IMR-90 (cell line): ENCODE data around the gene CRYBB1. TPM values are rescaled to one million over a fixed set of nuclear protein-coding genes. Genes with fewer than 3 reads are reported as not detected.
A peak's percentile ranks its signal among the peaks of the same experiment; 100 is the strongest.

Experiments
- ATAC-seq: fragments of 200-7000 bp; cut with Tn5 transposase; 2 replicates; pipeline ENCODE4 v1.9.1; 2020; ENCODE audit warnings: low read depth, mild to moderate bottlenecking, moderate library complexity
- BruUV-seq: library from RNA; stranded (reverse); fragments of 400-500 nt; replicated peaks from 2 replicates; lab custom pipeline; 2021; lab: Mats Ljungman, UMichigan
- CTCF ChIA-PET: fragments of 300-600 bp; formaldehyde crosslinking; extraction: SDS; loops from one replicate; lab custom pipeline; 2021; ENCODE audit warnings: antibody characterized with exemption; lab: Yijun Ruan, JAX
- POLR2A ChIA-PET: fragments of 300-600 bp; sonication (Branson Sonifier 250); formaldehyde crosslinking; loops from one replicate; lab custom pipeline; 2022; ENCODE audit warnings: antibody characterized with exemption; ENCODE audit not compliant: unreplicated experiment; lab: Charles Lee
- DNase-seq: peaks from one replicate; pipeline ENCODE4 v3.0.0; 2013
- H2AFZ ChIP-seq: replicated peaks from 2 replicates; pipeline ENCODE3; 2013; ENCODE audit warnings: low read length, mild to moderate bottlenecking; ENCODE audit not compliant: poor library complexity
- H2AK5ac ChIP-seq: 2 replicates; pipeline ENCODE4 v1.6.1; 2013; ENCODE audit warnings: low read depth, low read length, inconsistent platforms
- H2AK9ac ChIP-seq: replicated peaks from 2 replicates; pipeline ENCODE3; 2013; ENCODE audit warnings: mild to moderate bottlenecking, low read depth, low read length, moderate library complexity; ENCODE audit not compliant: poor library complexity
- H2BK120ac ChIP-seq: 2 replicates; pipeline ENCODE4 v1.6.1; 2013; ENCODE audit warnings: low read depth, low read length, inconsistent platforms
- H2BK15ac ChIP-seq: 3 replicates; pipeline ENCODE4 v1.6.1; 2013; ENCODE audit warnings: low read depth, low read length, inconsistent platforms
- H2BK20ac ChIP-seq: 2 replicates; pipeline ENCODE4 v1.6.1; 2013; ENCODE audit warnings: low read depth, mild to moderate bottlenecking, inconsistent platforms, low read length, moderate library complexity
- H2BK5ac ChIP-seq: 2 replicates; pipeline ENCODE4 v1.6.1; 2013; ENCODE audit warnings: mild to moderate bottlenecking, low read depth, low read length, inconsistent platforms; ENCODE audit not compliant: poor library complexity, severe bottlenecking
- H3K14ac ChIP-seq: replicated peaks from 2 replicates; pipeline ENCODE4 v1.6.1; 2013; ENCODE audit warnings: low read depth, low read length, inconsistent platforms
- H3K18ac ChIP-seq: 2 replicates; pipeline ENCODE4 v1.6.1; 2013; ENCODE audit warnings: low read depth, low read length, control low read depth
- H3K23ac ChIP-seq: 2 replicates; pipeline ENCODE4 v1.6.1; 2013; ENCODE audit warnings: low read depth, low read length, inconsistent platforms
- H3K27ac ChIP-seq: 2 replicates; pipeline ENCODE4 v1.5.1; 2013; ENCODE audit warnings: mild to moderate bottlenecking, control low read depth, low read length; ENCODE audit not compliant: insufficient read depth
- H3K27me3 ChIP-seq: 2 replicates; pipeline ENCODE4 v1.6.1; 2013; ENCODE audit warnings: low read length; ENCODE audit not compliant: control insufficient read depth, insufficient read depth
- H3K36me3 ChIP-seq: 2 replicates; pipeline ENCODE4 v1.6.1; 2013; ENCODE audit warnings: low read length, mixed read lengths; ENCODE audit not compliant: control insufficient read depth, insufficient read depth
- H3K4ac ChIP-seq: 2 replicates; pipeline ENCODE4 v1.6.1; 2013; ENCODE audit warnings: low read depth, low read length, inconsistent platforms
- H3K4me1 ChIP-seq: 2 replicates; pipeline ENCODE4 v1.6.1; 2013; ENCODE audit warnings: low read length, mixed read lengths; ENCODE audit not compliant: control insufficient read depth, insufficient read depth
- H3K4me2 ChIP-seq: 2 replicates; pipeline ENCODE4 v1.6.1; 2013; ENCODE audit warnings: low read depth, mild to moderate bottlenecking, control low read depth, low read length, moderate library complexity
- H3K4me3 ChIP-seq: 2 replicates; pipeline ENCODE4 v1.5.1; 2013; ENCODE audit warnings: low read depth, mild to moderate bottlenecking, control low read depth, low read length, moderate library complexity; ENCODE audit not compliant: insufficient read depth
- H3K56ac ChIP-seq: 2 replicates; pipeline ENCODE4 v1.6.1; 2013; ENCODE audit warnings: low read length, inconsistent platforms; ENCODE audit not compliant: insufficient read depth; ENCODE audit errors: extremely low read depth
- H3K79me1 ChIP-seq, 2 experiments: 2 replicates each; pipeline ENCODE4 v1.6.1; 2013; ENCODE audit warnings: low read length in 2 of 2, inconsistent platforms in 1 of 2, low read depth in 1 of 2
- H3K9ac ChIP-seq: 2 replicates; pipeline ENCODE4 v1.6.1; 2013; ENCODE audit warnings: low read depth, low read length, control low read depth
- H3K9me1 ChIP-seq: 2 replicates; pipeline ENCODE4 v1.6.1; 2013; ENCODE audit warnings: low read length, inconsistent platforms; ENCODE audit not compliant: insufficient read depth
- H3K9me3 ChIP-seq: 2 replicates; pipeline ENCODE4 v1.6.1; 2013; ENCODE audit warnings: low read length; ENCODE audit not compliant: control insufficient read depth, insufficient read depth
- H4K20me1 ChIP-seq: 2 replicates; pipeline ENCODE4 v1.6.1; 2013; ENCODE audit warnings: low read length, inconsistent platforms; ENCODE audit not compliant: insufficient read depth
- H4K5ac ChIP-seq: 2 replicates; pipeline ENCODE4 v1.6.1; 2013; ENCODE audit warnings: mild to moderate bottlenecking, low read depth, low read length, control low read depth
- H4K8ac ChIP-seq, 2 experiments: 2 replicates each; pipeline ENCODE4 v1.6.1; 2013; ENCODE audit warnings: low read depth in 2 of 2, low read length in 2 of 2, control low read depth in 1 of 2, inconsistent platforms in 1 of 2
- H4K91ac ChIP-seq: 2 replicates; pipeline ENCODE4 v1.6.1; 2013; ENCODE audit warnings: low read depth, low read length, inconsistent platforms; ENCODE audit not compliant: insufficient read depth
- BHLHE40 ChIP-seq: fragments of 150-350 bp; IDR thresholded peaks from 2 replicates; pipeline ENCODE4 v1.6.1; 2016; ENCODE audit warnings: mild to moderate bottlenecking, low read depth, low read length
- CEBPB ChIP-seq: IDR thresholded peaks from 2 replicates; pipeline ENCODE4 v1.6.1; 2012; ENCODE audit warnings: low read depth, low read length, improper control_type of control experiment
- CHD1 ChIP-seq: IDR thresholded peaks from 2 replicates; pipeline ENCODE4 v1.6.1; 2012; ENCODE audit warnings: low read depth, low read length, improper control_type of control experiment
- FOS ChIP-seq: fragments of 150-350 bp; IDR thresholded peaks from 2 replicates; pipeline ENCODE4 v1.6.1; 2016; ENCODE audit warnings: low read depth, low read length
- MAFK ChIP-seq: IDR thresholded peaks from 2 replicates; pipeline ENCODE4 v1.6.1; 2012; ENCODE audit warnings: low read depth, low read length, improper control_type of control experiment
- MXI1 ChIP-seq: IDR thresholded peaks from 2 replicates; pipeline ENCODE4 v1.6.1; 2012; ENCODE audit warnings: low read depth, mild to moderate bottlenecking, low read length, moderate library complexity, borderline replicate concordance
- POLR2A ChIP-seq: IDR thresholded peaks from 2 replicates; pipeline ENCODE4 v1.6.1; 2012; ENCODE audit warnings: mild to moderate bottlenecking, low read depth, low read length
- RAD21 ChIP-seq: IDR thresholded peaks from 2 replicates; pipeline ENCODE4 v1.6.1; 2012; ENCODE audit warnings: low read length, improper control_type of control experiment
- RCOR1 ChIP-seq: IDR thresholded peaks from 2 replicates; pipeline ENCODE4 v1.6.1; 2012; ENCODE audit warnings: mild to moderate bottlenecking, low read length, improper control_type of control experiment; ENCODE audit not compliant: insufficient replicate concordance
- RFX5 ChIP-seq: IDR thresholded peaks from 2 replicates; pipeline ENCODE4 v1.8.0; 2012; ENCODE audit warnings: low read depth, mild to moderate bottlenecking, low read length, moderate library complexity
- SMC3 ChIP-seq: fragments of 150-350 bp; IDR thresholded peaks from 2 replicates; pipeline ENCODE4 v1.6.1; 2016; ENCODE audit warnings: low read depth, mild to moderate bottlenecking, antibody characterized with exemption, low read length, moderate library complexity
- WGBS, 2 experiments: methylation state at CpG; one replicate each; pipeline versions ENCODE4 v1.1.5 to v1.1.7; 2013; ENCODE audit warnings: missing lambda C conversion rate in 2 of 2; ENCODE audit not compliant: insufficient read length in 1 of 2; ENCODE audit errors: extremely low coverage in 2 of 2; 5-methylcytosine and 5-hydroxymethylcytosine counted together
- dilution Hi-C: fragments of 300-500 bp; cut with HindIII; formaldehyde crosslinking; loops from one replicate; pipeline ENCODE4 v1.14.3; 2018; ENCODE audit warnings: low sequenced_read_pairs; ENCODE audit not compliant: unreplicated experiment
- in situ Hi-C: fragments of 300-500 bp; cut with MboI; formaldehyde crosslinking; loops from 3 replicates; pipeline ENCODE4 v1.14.3; 2019; ENCODE audit warnings: low sequenced_read_pairs, inconsistent platforms, mixed read lengths
- intact Hi-C: fragments of 100-400 bp; cut with micrococcal nuclease; formaldehyde crosslinking; loops from 2 replicates; pipeline ENCODE4 v1.10.0; 2022
- polyA plus RNA-seq, 3 experiments: library from polyadenylated mRNA; depleted of rRNA; stranded (reverse); fragments of >200 nt; gene quantifications; 2 replicates each; pipeline ENCODE4 v1.2.3, GENCODE V29; 2012; ENCODE audit warnings: low replicate concordance in 1 of 3
- total RNA-seq: library from RNA; depleted of rRNA; stranded (reverse); fragments of >200 nt; gene quantifications from 2 replicates; pipeline ENCODE4 v1.2.3, GENCODE V29; 2012
- TF ChIP-seq, protein P1 (sequence below): fragments of 150-350 bp; IDR thresholded peaks from 2 replicates; pipeline ENCODE4 v1.6.1; 2017; ENCODE audit warnings: mild to moderate bottlenecking, antibody characterized with exemption, low read length, low read depth
- TF ChIP-seq, protein P2 (sequence below): conservative IDR thresholded peaks from 2 replicates; pipeline ENCODE4 v1.5.1; 2012; ENCODE audit warnings: mild to moderate bottlenecking, low read depth, low read length, improper control_type of control experiment

Gene CRYBB1
- total and polyA plus RNA-seq, 2 of the 4 experiments (the other 2 are of a cell fraction): not detected

DNA sequence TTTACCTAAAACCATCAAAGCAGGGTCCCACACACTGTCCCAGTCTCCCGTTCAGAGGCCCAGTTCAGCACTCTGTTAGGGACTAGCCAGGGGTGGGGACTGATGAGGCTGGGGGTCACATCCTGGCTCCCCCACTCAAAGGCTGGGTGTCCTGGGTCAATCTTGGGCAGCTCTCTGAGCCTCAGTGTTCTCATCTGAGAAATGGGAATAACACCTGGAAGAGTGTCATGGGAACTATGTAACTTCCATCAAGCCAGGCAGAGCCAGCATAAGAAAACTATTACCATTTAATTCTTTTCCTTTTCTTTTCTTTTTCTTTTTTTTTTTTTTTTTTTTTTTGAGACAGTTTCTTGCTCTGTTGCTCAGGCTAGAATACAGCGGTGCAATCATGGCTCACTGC, 66.3 kb downstream of the CRYBB1 start:
- Histone ChIP-seq H3K23ac (peak overlapping the region; percentile 72; the same call in 1 of the 2 replicates), H3K4me2 (no peak overlapping the region), H3K9me3 (no peaks in the 10 kb centered on the region), H3K4ac (peak overlapping the region; percentile 97), H2BK15ac (peak overlapping the region; percentile 87), H2BK20ac (peak overlapping the region; percentile 90), H3K9ac (0 out of 2 replicates have a peak overlapping the region, but pooled peaks have one; percentile 6), H2AK5ac (peak overlapping the region; percentile 95), H3K4me1 (peaks cover 23% of the 10 kb centered on the region), H2AFZ (peak overlapping the region; percentile 12), H3K18ac (peak overlapping the region; percentile 54), H3K9me1 (peaks cover 38% of the 10 kb centered on the region), H3K79me1 (peaks cover 41 to 75% of the 10 kb centered on the region in 2 experiments), H3K14ac (peak overlapping the region; percentile 78), H4K8ac (peak overlapping the region; percentile 77 to 93; a peak in 3 of 4 replicates), H3K4me3 (no peak overlapping the region), H3K56ac (peak overlapping the region; percentile 71; the same call in 1 of the 2 replicates), H3K27me3 (no peaks in the 10 kb centered on the region), H4K20me1 (no peaks in the 10 kb centered on the region), H2AK9ac (peak overlapping the region; percentile 31), H3K36me3 (no peaks in the 10 kb centered on the region), H2BK5ac (peak overlapping the region; percentile 88), H2BK120ac (peak overlapping the region; percentile 91), H4K5ac (peak overlapping the region; percentile 76), H3K27ac (peak overlapping the region; percentile 23; the same call in 1 of the 2 replicates), H4K91ac (peak overlapping the region; percentile 98)
- in situ Hi-C loops: no loop called here
- no TSS peak for BruUV-seq
- TF ChIP-seq, protein P1, sequence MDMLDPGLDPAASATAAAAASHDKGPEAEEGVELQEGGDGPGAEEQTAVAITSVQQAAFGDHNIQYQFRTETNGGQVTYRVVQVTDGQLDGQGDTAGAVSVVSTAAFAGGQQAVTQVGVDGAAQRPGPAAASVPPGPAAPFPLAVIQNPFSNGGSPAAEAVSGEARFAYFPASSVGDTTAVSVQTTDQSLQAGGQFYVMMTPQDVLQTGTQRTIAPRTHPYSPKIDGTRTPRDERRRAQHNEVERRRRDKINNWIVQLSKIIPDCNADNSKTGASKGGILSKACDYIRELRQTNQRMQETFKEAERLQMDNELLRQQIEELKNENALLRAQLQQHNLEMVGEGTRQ: no peak
- no peak for TF ChIP-seq MXI1
- TF ChIP-seq CEBPB: no peak
- TF ChIP-seq, protein P2, sequence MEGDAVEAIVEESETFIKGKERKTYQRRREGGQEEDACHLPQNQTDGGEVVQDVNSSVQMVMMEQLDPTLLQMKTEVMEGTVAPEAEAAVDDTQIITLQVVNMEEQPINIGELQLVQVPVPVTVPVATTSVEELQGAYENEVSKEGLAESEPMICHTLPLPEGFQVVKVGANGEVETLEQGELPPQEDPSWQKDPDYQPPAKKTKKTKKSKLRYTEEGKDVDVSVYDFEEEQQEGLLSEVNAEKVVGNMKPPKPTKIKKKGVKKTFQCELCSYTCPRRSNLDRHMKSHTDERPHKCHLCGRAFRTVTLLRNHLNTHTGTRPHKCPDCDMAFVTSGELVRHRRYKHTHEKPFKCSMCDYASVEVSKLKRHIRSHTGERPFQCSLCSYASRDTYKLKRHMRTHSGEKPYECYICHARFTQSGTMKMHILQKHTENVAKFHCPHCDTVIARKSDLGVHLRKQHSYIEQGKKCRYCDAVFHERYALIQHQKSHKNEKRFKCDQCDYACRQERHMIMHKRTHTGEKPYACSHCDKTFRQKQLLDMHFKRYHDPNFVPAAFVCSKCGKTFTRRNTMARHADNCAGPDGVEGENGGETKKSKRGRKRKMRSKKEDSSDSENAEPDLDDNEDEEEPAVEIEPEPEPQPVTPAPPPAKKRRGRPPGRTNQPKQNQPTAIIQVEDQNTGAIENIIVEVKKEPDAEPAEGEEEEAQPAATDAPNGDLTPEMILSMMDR: no peak
- TF ChIP-seq POLR2A: no peak
- TF ChIP-seq SMC3: no peak
- TF ChIP-seq MAFK: no peak
- no peak for TF ChIP-seq BHLHE40
- no peak for TF ChIP-seq FOS
- no peak for TF ChIP-seq RAD21
- no peak for TF ChIP-seq CHD1
- TF ChIP-seq RFX5: no peak
- no peak for TF ChIP-seq RCOR1
- ChIA-PET POLR2A (interaction anchor here (0.7 kb wide), 1 partner anchor 56 kb away, joined by 7 read pairs; no protein-coding TSS in a partner anchor), CTCF (no interaction called here)
- intact Hi-C loops: no loop called here
- no peak for ATAC-seq
- no peak for DNase-seq
- no CpG with 5 or more reads among the region's 2 CpGs for WGBS, 2 experiments
- dilution Hi-C loops: no loop called here
